GM18505 (cell line): Measurements from ENCODE around the gene ACSM3.

Experiments used
- ATAC-seq: cut with Tn5 transposase; IDR thresholded peaks from one replicate; pipeline ENCODE4 v1.9.1; 2021; ENCODE audit not compliant: unreplicated experiment
- POLR2A ChIP-seq: IDR thresholded peaks from 4 replicates; pipeline ENCODE4 v1.6.1; 2011; ENCODE audit warnings: borderline replicate concordance; ENCODE audit not compliant: insufficient read depth, insufficient read length; ENCODE audit errors: extremely low read depth

The ACSM3 gene

GRCh38 chr16:20844588-20844987, 80.8 kb downstream of the ACSM3 start:
- TF ChIP-seq POLR2A = no peak
- no peak for ATAC-seq

DNA sequence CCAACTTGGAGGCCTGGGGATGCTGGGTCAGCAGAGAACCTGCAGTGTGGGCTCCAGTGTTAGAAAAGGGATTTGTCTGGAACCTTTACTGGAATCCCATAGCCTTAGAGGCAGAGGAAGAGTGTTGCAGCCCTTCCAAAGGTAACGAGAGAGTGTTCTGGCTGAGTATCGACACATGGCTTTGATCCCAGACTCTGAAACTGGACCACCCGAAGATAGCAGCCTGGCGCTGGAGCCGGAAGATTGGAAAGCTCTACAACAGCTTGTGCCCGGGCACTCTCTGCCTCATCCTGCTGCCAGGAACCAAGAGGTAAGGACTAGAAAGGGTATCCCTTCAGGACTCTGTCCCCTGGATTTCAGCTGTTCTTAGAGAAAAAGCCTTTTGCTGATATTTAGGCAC, 82.2 kb downstream of the ACSM3 start:
- ATAC-seq = no peak
- no peak for TF ChIP-seq POLR2A

DNA sequence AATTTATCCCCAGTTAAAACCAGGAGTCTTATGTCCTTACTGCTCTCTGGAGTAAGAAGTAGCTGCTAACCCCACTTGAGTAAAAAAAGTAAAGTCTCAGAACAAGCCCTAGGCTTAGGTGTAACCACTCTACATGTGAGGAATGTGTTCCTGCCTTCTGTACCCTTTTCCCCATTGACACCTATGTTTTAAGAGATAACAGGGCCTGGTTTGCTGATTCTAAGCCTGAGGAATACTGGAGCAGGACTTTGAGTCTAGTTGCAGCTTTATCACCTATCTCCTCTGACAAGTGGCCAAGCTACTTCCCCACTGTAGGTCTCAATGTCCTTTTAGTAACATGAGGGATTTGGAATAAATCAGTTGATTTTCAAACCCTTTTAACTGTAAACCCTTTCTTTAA, 82.7 kb downstream of the ACSM3 start:
- no peak for TF ChIP-seq POLR2A

More for the DNA sequence above, 82.7 kb downstream of the ACSM3 start:
- no peak for ATAC-seq
